Calu3 (cell line): ENCODE measurements around the gene EPAS1. TPM values are rescaled to one million over a fixed set of nuclear protein-coding genes. Genes with fewer than 3 reads are reported as not detected.

ENCODE experiments used
- BruUV-seq: library from RNA; stranded (reverse); fragments of 400-500 nt; replicated peaks from 2 replicates; lab custom pipeline; 2021; lab: Mats Ljungman, UMichigan
- CTCF ChIA-PET: fragments of 300-600 bp; sonication (Branson Sonifier 250); formaldehyde crosslinking; loops from one replicate; lab custom pipeline; 2022; ENCODE audit warnings: antibody characterized with exemption; lab: Charles Lee
- DNase-seq: peaks from one replicate; pipeline ENCODE4 v3.0.0; 2022
- H3K27ac Mint-ChIP-seq: one replicate; pipeline ENCODE4 v1.8.0; 2022; ENCODE audit warnings: mixed read lengths; ENCODE audit not compliant: unreplicated experiment
- H3K27me3 Mint-ChIP-seq: one replicate; pipeline ENCODE4 v1.8.0; 2022; ENCODE audit warnings: mixed read lengths; ENCODE audit not compliant: unreplicated experiment
- H3K36me3 Mint-ChIP-seq: one replicate; pipeline ENCODE4 v1.8.0; 2022; ENCODE audit warnings: mild to moderate bottlenecking, moderate library complexity, mixed read lengths; ENCODE audit not compliant: insufficient read depth, unreplicated experiment
- H3K4me1 Mint-ChIP-seq: one replicate; pipeline ENCODE4 v1.8.0; 2022; ENCODE audit warnings: mild to moderate bottlenecking, low read depth, mixed read lengths; ENCODE audit not compliant: unreplicated experiment
- H3K4me3 Mint-ChIP-seq: one replicate; pipeline ENCODE4 v1.8.0; 2022; ENCODE audit warnings: mild to moderate bottlenecking, low read depth, moderate library complexity, mixed read lengths; ENCODE audit not compliant: unreplicated experiment
- H3K9me3 Mint-ChIP-seq: one replicate; pipeline ENCODE4 v1.8.0; 2022; ENCODE audit warnings: low read depth, mixed read lengths; ENCODE audit not compliant: unreplicated experiment
- CTCF ChIP-seq: fragments of 200-600 bp; IDR thresholded peaks from one replicate; pipeline ENCODE4 v1.8.0; 2022; ENCODE audit warnings: antibody characterized with exemption; ENCODE audit not compliant: unreplicated experiment
- intact Hi-C: fragments of 100-400 bp; cut with micrococcal nuclease; formaldehyde crosslinking; loops from one replicate; pipeline ENCODE4 v1.10.0; 2022; ENCODE audit not compliant: unreplicated experiment
- total RNA-seq: library from RNA; stranded (reverse); gene quantifications from 2 replicates; pipeline ENCODE4 v1.2.3, GENCODE V29; 2022

EPAS1 gene
- total RNA-seq, 1 experiment from 2014 or later, result 18.5 TPM

- H3K4me1 Mint-ChIP-seq, result no peaks in the 10 kb centered on the region
- CTCF ChIA-PET, result no interaction called here
- no TSS peak for BruUV-seq
Observed at GRCh38 chr2:46268196-46268595, 29.0 kb upstream of the EPAS1 start.

GRCh38 chr2:46269001-46269400 lies 28.2 kb upstream of the EPAS1 start:
- Mint-ChIP-seq H3K27ac (no peak overlapping the region), H3K4me1 (no peaks in the 10 kb centered on the region), H3K4me3 (no peak overlapping the region), H3K27me3 (no peaks in the 10 kb centered on the region), H3K9me3 (no peaks in the 10 kb centered on the region), H3K36me3 (no peaks in the 10 kb centered on the region)
- TF ChIP-seq CTCF, result no peak
- BruUV-seq, result no TSS peak
- intact Hi-C loops, result no loop called here
- no peak for DNase-seq
- CTCF ChIA-PET, result no interaction called here

More at GRCh38 chr2:46268196-46268595, 29.0 kb upstream of the EPAS1 start:
- Mint-ChIP-seq H3K27me3 (no peaks in the 10 kb centered on the region), H3K4me3 (no peak overlapping the region), H3K36me3 (no peaks in the 10 kb centered on the region), H3K27ac (no peak overlapping the region), H3K9me3 (no peaks in the 10 kb centered on the region)
- no peak for DNase-seq
- no peak for TF ChIP-seq CTCF
- intact Hi-C loops, result no loop called here

- Mint-ChIP-seq H3K4me3 (no peak overlapping the region), H3K4me1 (no peaks in the 10 kb centered on the region), H3K36me3 (no peaks in the 10 kb centered on the region), H3K9me3 (no peaks in the 10 kb centered on the region), H3K27me3 (no peaks in the 10 kb centered on the region), H3K27ac (no peak overlapping the region)
- no peak for TF ChIP-seq CTCF
- CTCF ChIA-PET, result no interaction called here
- no TSS peak for BruUV-seq
- intact Hi-C loops, result no loop called here
- DNase-seq, result no peak
Observed at GRCh38 chr2:46269544-46270273, 27.5 kb upstream of the EPAS1 start.

GRCh38 chr2:46270384-46270783 lies 26.8 kb upstream of the EPAS1 start:
- H3K9me3 Mint-ChIP-seq, result no peaks in the 10 kb centered on the region
- H3K4me1 Mint-ChIP-seq, result no peaks in the 10 kb centered on the region
- H3K27me3 Mint-ChIP-seq, result no peaks in the 10 kb centered on the region
- no peak for DNase-seq
- CTCF ChIA-PET, result no interaction called here
- H3K27ac Mint-ChIP-seq, result no peak overlapping the region
- TF ChIP-seq CTCF, result no peak
- no peaks in the 10 kb centered on the region for H3K36me3 Mint-ChIP-seq
- no TSS peak for BruUV-seq
- intact Hi-C loops, result no loop called here
- no peak overlapping the region for H3K4me3 Mint-ChIP-seq
